ENCODE results near the gene ANKLE1. TPM values are rescaled to one million over a fixed set of nuclear protein-coding genes. Genes with fewer than 3 reads are reported as not detected.
A peak's percentile ranks its signal among the peaks of the same experiment; 100 is the strongest.

Gene ANKLE1
- total RNA-seq, 3 donors from 2014 or later, result 0.96 to 1.6 (median 1.0) TPM

GRCh38 chr19:17335575-17335974 is 53.9 kb downstream of the ANKLE1 start:
- Histone ChIP-seq H3K4me3 (peak overlapping the region in 2 of 3 donors; percentile 77 to 90), H3K4me1 (peaks cover 5 to 13% of the 10 kb centered on the region in 2 donors), H3K27ac (no peak overlapping the region), H3K36me3 (no peaks in the 10 kb centered on the region), H3K9me3 (no peaks in the 10 kb centered on the region), H3K27me3 (no peaks in the 10 kb centered on the region)
- TF ChIP-seq POLR2AphosphoS5 (IDR thresholded peaks at IDR 0.05) (no peak), POLR2A (IDR thresholded peaks at IDR 0.05) (no peak), CTCF (IDR thresholded peaks at IDR 0.05) (no peak)
- DNase-seq (ENCODE audit: low spot score in 2 of 2), result no peak
- intact Hi-C loops (cut with DNase I; ENCODE audit: low total_unique reads), result no loop called here

Other genes starting within 250 kb of the ANKLE1 start
- gene HAUS8, start 206.4 kb upstream of the ANKLE1 start, total RNA-seq, result 1 to 10 TPM; 5.6 to 6.7 (median 5.8) TPM
- 10 to 100 TPM; 76.0 to 79.5 (median 77.4) TPM for gene MYO9B, start 206.1 kb upstream of the ANKLE1 start, total RNA-seq
- gene USE1, start 66.5 kb upstream of the ANKLE1 start, total RNA-seq, result 10 to 100 TPM; 15.5 to 29.0 (median 27.5) TPM
- gene OCEL1, start 55.7 kb upstream of the ANKLE1 start, total RNA-seq, result 10 to 100 TPM in 1 of 3 donors, 1 to 10 TPM in 2; 8.8 to 13.8 (median 9.4) TPM
- gene NR2F6, start 36.0 kb upstream of the ANKLE1 start, total RNA-seq, result 10 to 100 TPM; 23.2 to 52.4 (median 34.7) TPM
- 1 to 10 TPM; 5.8 to 8.8 (median 7.0) TPM for gene USHBP1, start 17.2 kb upstream of the ANKLE1 start, total RNA-seq
- 10 to 100 TPM; 48.5 to 65.6 (median 54.1) TPM for gene BABAM1, start 14.5 kb upstream of the ANKLE1 start, total RNA-seq
- 10 to 100 TPM in 2 of 3 donors, 1 to 10 TPM in 1; 6.7 to 14.4 (median 11.0) TPM for gene ABHD8, start 21.5 kb downstream of the ANKLE1 start, total RNA-seq
- 100 to 1,000 TPM in 1 of 3 donors, 10 to 100 TPM in 2; 88.5 to 139 (median 98.0) TPM for gene MRPL34, start 24.0 kb downstream of the ANKLE1 start, total RNA-seq
- 10 to 100 TPM in 2 of 3 donors, 1 to 10 TPM in 1; 9.2 to 18.7 (median 11.1) TPM for gene DDA1, start 27.7 kb downstream of the ANKLE1 start, total RNA-seq
- gene ANO8, start 53.0 kb downstream of the ANKLE1 start, total RNA-seq, result 1 to 10 TPM; 5.1 to 7.2 (median 5.9) TPM
- gene GTPBP3, start 55.7 kb downstream of the ANKLE1 start, total RNA-seq, result 10 to 100 TPM; 15.5 to 22.6 (median 17.7) TPM
- gene PLVAP, start 95.4 kb downstream of the ANKLE1 start, total RNA-seq, result 10 to 100 TPM; 19.9 to 68.8 (median 51.2) TPM
- under 1 TPM in 2 of 3 donors, not detected in 1; 0.64 to 0.66 TPM for gene CCDC194, start 112.3 kb downstream of the ANKLE1 start, total RNA-seq
- gene BST2, start 123.7 kb downstream of the ANKLE1 start, total RNA-seq, result 100 to 1,000 TPM in 2 of 3 donors, 10 to 100 TPM in 1; 90.1 to 131 (median 127) TPM
- 10 to 100 TPM; 51.5 to 76.4 (median 74.1) TPM for gene MVB12A, start 138.1 kb downstream of the ANKLE1 start, total RNA-seq
- under 1 TPM; 0.33 to 0.73 (median 0.64) TPM for gene TMEM221, start 166.8 kb downstream of the ANKLE1 start, total RNA-seq
- gene NXNL1, start 179.0 kb downstream of the ANKLE1 start, total RNA-seq, result under 1 TPM in 1 of 3 donors, not detected in 2; 0.64 TPM
- 10 to 100 TPM; 32.4 to 35.4 (median 34.8) TPM for gene SLC27A1, start 188.6 kb downstream of the ANKLE1 start, total RNA-seq
- 10 to 100 TPM; 62.2 to 89.8 (median 72.4) TPM for gene PGLS, start 229.7 kb downstream of the ANKLE1 start, total RNA-seq